ENCODE measurements around the gene NCOA3.

DNA sequence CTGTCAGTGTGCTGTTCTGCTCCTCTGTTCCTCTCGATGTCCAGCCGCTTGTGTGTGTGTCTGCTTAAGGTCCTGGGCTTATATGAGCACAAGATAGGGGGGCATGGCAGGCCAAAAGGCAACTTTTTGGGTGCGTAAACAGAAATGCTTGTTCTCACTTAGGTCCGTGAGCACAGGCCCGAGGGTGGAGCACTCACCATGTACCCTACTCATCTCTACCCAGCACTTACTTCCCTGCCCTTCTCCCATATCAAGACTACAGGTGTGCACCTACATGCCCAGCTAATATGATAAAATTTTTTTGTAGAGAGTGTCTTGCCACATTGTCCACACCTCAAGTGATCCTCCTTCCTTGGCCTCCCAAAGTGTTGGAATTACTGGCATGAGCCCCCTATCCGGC is 34.3 kb downstream of the NCOA3 start:
- TF ChIP-seq POLR2AphosphoS5 (IDR thresholded peaks at IDR 0.05; ENCODE audit: low read depth, low read length) (no peak), POLR2A (IDR thresholded peaks at IDR 0.05; ENCODE audit: borderline replicate concordance, extremely low read depth, insufficient read depth, insufficient read length) (no peak), JUND (IDR thresholded peaks at IDR 0.05) (no peak), EZH2 (IDR thresholded peaks at IDR 0.05) (no peak)

Data from HCT116 (cell line).